Skeletal muscle cell (primary cell): Measurements from ENCODE around the gene PPP1R3A.
A peak's percentile ranks its signal among the peaks of the same experiment; 100 is the strongest.
"Not testable (repeated sequence)": the region's sequence is repeated elsewhere in the genome, so short reads cannot be mapped to it uniquely, and the experiment has no call there.

Experiments
- DNase-seq: peaks from one replicate; pipeline ENCODE4 v3.0.0-alpha.2; 2010; ENCODE audit warnings: low read depth
- H3K4me3 ChIP-seq: 2 replicates; pipeline ENCODE4 v1.5.1; 2011; ENCODE audit warnings: low read depth, mild to moderate bottlenecking, control low read depth, low read length, moderate library complexity

Gene PPP1R3A, protein sequence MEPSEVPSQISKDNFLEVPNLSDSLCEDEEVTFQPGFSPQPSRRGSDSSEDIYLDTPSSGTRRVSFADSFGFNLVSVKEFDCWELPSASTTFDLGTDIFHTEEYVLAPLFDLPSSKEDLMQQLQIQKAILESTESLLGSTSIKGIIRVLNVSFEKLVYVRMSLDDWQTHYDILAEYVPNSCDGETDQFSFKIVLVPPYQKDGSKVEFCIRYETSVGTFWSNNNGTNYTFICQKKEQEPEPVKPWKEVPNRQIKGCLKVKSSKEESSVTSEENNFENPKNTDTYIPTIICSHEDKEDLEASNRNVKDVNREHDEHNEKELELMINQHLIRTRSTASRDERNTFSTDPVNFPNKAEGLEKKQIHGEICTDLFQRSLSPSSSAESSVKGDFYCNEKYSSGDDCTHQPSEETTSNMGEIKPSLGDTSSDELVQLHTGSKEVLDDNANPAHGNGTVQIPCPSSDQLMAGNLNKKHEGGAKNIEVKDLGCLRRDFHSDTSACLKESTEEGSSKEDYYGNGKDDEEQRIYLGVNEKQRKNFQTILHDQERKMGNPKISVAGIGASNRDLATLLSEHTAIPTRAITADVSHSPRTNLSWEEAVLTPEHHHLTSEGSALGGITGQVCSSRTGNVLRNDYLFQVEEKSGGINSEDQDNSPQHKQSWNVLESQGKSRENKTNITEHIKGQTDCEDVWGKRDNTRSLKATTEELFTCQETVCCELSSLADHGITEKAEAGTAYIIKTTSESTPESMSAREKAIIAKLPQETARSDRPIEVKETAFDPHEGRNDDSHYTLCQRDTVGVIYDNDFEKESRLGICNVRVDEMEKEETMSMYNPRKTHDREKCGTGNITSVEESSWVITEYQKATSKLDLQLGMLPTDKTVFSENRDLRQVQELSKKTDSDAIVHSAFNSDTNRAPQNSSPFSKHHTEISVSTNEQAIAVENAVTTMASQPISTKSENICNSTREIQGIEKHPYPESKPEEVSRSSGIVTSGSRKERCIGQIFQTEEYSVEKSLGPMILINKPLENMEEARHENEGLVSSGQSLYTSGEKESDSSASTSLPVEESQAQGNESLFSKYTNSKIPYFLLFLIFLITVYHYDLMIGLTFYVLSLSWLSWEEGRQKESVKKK

DNA sequence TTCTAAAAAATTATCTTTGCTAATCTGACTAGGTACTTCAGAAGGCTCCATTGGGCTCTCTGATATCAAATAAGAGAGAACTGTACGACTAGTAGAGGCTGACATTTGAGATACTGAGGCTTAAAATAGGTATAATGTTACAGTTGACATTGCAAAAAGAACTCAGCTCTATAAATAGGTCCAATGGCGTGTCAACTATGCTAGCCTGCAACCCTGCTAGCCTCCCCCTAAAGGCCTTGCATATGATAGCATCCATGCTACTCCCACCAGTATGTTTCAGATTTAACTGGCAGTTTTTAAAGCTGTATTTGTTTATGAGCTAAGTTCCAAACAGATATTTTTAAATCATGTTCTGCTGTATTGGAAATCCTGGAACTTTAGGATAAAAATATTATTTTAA is at the start of gene PPP1R3A:
Gene PPP1R3A (minus strand): TSS at position 64 of the 400 bp plus-strand sequence. CDS start 13 bp downstream, at position 51.
- H3K4me3 ChIP-seq: no peak within 1 kb of the TSS
- no peak for DNase-seq

- no peak overlapping the region for H3K4me3 ChIP-seq
- no peak for DNase-seq
Observed at GRCh38 chr7:113963356-113963755, 44.5 kb upstream of the PPP1R3A start.

DNA sequence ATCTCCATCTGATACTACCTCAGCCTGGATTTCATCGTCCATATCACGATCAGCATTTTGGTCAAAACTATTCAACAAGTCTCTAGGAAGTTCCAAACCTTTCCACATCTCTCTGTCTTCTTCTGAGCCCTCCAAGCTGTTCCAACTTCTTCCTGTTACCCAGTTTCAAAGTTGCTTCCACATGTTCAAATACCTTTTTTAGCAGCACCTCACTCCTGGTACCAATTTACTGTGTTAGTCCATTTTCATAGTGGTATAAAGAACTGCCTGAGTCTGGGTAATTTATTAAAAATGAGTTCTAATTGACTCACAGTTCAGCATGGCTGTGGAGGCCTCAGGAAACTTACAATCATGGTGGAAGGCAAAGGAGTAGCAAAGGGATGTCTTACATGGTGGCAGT is 41.1 kb upstream of the PPP1R3A start:
- no peak overlapping the region for H3K4me3 ChIP-seq

DNA sequence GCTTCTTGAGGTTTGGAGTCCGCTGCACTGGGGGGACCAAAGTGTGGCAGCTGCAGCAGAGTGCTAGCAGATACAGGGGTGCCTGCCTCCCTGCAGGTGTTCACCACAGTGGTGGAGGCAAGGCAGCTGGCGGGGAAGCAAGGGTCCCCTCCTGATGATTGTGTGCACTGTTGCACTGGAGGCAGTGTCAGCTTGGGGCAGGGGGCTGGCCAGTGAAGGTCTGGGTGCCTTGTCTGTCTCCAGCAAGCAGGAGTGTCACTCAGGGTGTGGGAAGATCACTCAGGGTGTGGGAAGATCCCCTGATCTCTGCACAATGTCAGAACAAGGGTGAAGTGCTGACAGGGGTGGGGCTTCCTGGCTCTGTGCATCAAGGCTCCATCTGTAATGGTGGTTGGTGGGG is 36.3 kb upstream of the PPP1R3A start:
- no peak overlapping the region for H3K4me3 ChIP-seq
- DNase-seq: no peak

More for the DNA sequence above, 41.1 kb upstream of the PPP1R3A start:
- DNase-seq: no peak

DNA sequence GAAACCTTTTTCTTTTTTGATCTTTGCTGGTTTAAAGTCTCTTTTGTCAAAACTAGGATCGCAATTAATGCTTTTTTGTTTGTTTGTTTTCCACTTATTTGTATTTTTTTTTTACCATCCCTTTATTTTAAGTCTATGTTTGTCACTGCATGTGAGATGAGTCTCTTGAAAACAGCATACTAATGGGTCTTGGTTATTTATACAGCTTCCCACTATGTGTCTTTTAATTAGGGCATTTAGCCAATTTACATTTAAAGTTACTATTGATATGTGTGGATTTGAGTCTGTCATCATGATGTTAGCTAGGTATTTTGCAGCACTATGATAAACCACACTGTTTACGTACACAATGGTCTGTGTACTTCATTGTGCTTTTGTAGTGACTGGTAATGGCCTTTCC is 34.7 kb upstream of the PPP1R3A start:
- no peak for DNase-seq
- H3K4me3 ChIP-seq: no peak overlapping the region

DNA sequence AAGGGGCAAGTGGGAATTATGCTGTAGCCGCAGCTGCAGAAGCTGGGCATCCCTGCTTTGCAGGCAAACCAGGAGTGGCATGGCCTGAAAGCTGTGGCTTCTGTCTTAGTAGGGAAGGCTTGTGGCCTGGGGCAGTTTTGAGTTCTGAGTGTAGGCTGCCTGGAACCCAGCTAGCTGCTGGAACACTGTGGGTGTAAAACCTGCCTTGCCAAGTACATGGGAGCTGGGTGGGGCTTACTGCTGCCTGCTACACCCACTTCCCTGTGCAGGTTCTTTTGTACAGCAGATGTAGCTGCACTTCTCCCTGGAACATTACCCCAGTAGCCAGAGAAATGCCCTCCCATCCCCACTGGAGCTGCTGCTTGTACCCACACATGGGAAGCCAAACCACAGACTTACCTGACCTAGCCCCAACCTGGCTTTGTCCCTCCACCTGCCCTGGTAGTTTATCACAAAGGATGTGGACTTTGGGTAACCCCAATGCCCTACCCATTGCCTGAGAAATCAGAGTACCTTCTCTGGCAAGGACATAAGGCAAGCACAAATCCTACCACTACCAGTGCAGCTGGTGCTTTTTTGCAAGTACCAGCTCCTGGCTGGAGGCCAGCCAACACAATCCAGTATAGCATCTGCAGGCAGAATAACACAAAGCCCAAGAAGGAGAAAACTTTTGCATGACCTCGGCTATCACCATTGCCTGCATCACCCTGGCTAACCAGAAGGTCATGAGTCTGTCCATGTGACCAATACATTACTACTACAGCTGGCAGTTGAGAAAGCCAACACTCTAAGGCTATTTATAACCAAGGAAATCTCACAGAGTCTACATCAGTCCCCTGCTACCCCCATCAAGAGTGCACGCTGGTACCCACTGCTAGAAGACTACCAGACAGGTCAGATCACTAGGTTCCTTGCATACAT is 26.5 kb upstream of the PPP1R3A start:
- H3K4me3 ChIP-seq: no peak overlapping the region
- DNase-seq: no peak

DNA sequence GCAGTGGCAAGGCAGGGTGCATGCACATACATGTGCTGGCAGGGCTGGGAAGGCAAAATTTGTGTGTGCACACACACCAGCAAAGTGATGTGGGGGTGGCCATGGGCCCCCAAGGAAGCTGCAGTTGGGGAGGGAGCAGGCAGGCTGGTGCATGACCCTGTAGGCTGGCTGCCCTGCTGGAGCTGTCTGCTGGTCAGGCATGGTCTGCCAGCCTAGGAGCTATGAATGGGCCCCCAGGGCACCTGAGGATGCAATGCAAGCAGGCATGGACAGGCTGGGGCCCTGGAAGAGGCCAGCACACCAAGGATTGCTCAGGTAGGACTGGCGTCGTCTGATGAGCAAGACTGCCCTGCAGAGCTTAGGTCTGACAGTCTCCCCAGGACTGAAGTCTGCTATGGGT is 18.2 kb upstream of the PPP1R3A start:
- DNase-seq: no peak

DNA sequence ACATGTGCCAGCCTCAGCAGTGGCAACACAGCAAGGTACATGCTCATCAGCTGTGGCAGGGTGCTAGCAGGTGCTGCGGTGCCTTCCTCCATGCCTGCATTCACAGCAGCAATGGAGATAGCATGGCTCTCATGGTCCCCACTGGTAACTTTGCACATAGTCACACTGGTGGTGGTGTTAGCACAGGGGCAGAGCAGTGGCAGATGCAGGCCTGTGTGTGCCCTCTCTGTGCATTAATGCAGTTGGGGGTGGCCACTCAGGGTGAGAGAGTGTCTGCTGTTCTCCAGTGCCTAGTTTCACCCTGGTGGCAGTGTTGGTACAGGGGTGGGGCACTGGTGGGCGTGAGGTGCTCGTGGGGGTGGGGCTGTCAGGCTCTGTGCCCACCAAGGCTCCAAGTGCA is 17.7 kb upstream of the PPP1R3A start:
- no peak for DNase-seq
- H3K4me3 ChIP-seq: no peak overlapping the region

More for the DNA sequence above, 18.2 kb upstream of the PPP1R3A start:
- no peak overlapping the region for H3K4me3 ChIP-seq

DNA sequence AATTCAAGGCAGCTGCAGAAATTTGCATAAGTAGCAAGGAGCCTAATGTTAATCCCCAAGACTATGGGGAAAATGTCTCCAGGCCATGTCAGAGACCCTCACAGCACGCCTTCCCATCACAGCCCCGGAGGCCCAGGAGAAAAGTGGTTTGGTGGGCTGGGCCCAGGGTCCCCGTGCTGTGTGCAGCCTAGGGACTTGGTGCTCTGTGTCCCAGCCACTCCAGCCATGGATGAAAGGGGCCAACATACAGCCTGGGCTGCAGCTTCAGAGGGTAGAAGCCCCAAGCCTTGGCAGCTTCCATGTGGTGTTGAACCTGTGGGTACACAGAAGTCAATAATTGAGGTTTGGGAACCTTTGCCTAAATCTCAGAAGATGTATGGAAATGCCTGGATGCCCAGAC is 10.6 kb upstream of the PPP1R3A start:
- not testable (repeated sequence) for H3K4me3 ChIP-seq, DNase-seq

DNA sequence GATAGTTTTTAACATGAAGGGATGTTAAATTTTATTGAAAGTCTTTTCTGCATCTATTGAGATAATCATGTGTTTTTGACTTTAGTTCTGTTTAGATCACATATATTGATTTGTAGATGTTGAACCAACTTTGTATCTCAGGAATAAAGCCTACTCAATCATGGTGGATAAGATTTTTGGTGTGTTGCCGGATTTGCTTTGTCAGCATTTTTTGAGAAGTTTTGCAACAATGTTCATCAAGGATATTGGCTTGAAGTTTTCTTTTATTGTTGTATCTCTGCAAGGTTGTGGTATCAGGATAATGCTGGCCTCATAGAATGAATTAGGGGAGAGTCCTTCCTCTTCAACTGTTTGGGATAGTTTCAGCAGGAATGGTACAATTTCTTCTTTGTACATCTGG is 9.3 kb upstream of the PPP1R3A start:
- H3K4me3 ChIP-seq: no peak overlapping the region
- DNase-seq: no peak

GRCh38 chr7:113922049-113922448 is 3.2 kb upstream of the PPP1R3A start:
- no peak overlapping the region for H3K4me3 ChIP-seq
- no peak for DNase-seq

DNA sequence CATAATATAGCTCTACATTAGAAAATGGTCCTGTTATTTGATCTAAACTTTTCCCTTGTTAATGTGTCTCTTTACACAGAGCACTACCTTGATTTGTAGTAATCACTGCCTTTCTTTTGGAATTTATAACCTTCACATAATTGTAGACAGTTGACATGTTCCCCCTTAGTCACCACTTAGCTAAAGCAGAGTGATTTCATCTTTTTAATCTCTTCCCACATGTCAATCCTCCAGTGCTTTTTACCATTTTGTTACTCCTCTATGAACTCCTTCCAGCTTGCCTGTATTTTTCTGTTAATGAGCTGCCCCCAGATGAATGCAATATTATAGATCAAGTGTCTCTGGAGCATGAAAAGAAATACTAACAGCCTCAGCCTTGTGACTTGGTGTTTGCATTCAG is 2.6 kb upstream of the PPP1R3A start:
- no peak overlapping the region for H3K4me3 ChIP-seq
- DNase-seq: no peak

DNA sequence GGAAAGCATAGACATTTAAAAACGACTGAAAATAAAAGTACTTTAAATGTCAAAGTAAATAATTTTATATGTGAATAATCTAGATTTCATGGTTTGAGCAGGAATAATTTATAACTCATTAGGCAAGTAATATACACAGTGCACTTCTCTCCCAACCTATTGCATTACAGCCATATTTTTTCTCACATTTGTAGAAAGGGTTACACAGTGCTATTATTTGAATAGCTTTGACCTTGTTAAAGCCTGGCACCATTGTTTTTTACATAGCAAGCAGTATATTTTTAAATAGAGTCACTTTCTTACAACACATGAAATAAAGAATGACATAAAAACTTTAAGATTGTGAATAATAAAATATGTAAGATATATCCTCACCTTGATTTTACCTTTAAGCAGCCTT is 969 bp downstream of the PPP1R3A start:
- DNase-seq: no peak
- H3K4me3 ChIP-seq: no peak overlapping the region

DNA sequence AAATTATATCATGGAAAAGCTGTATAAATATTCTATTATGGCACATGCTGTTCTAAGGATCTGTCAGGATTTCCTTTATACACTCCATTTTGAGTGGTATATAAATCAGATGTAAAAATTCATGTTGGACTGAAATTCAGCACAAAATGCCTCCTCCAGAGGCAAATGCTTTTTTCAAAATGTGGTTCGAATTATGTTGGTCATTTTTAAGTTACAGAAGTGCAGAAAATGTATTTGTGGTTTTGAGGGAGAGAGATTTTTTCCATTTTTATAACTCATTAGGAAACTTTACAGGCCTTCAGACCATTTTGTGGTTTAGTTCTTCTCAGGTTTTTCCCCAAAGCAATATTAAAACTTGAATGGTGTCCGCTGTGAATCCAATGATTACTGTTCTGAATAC is 2.9 kb downstream of the PPP1R3A start:
- H3K4me3 ChIP-seq: no peak overlapping the region
- DNase-seq: no peak

GRCh38 chr7:113912876-113913275 is 5.9 kb downstream of the PPP1R3A start:
- DNase-seq: no peak
- no peak overlapping the region for H3K4me3 ChIP-seq

GRCh38 chr7:113907617-113908016 is 11.2 kb downstream of the PPP1R3A start:
- no peak overlapping the region for H3K4me3 ChIP-seq
- DNase-seq: no peak

DNA sequence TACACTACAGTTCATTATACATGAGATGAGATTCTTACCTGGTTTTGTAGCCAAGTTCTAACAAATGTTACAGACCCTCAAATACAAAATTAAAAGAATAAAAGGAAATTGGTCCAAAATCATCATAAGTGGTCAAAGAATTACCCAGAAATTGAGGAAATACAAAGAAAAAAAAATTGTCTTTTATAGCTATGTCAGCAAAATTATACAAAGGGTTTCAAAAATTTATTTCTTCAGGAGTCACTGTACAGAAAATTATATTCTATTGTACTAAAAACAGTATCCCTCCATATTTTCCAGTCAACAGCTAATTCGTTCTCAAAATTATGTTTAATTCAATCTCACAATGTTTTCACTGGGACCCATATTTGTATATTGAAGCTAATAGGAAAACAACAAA is 14.3 kb downstream of the PPP1R3A start:
- no peak overlapping the region for H3K4me3 ChIP-seq
- DNase-seq: no peak

GRCh38 chr7:113892818-113893217 is 26.0 kb downstream of the PPP1R3A start:
- DNase-seq: no peak
- H3K4me3 ChIP-seq: no peak overlapping the region

GRCh38 chr7:113891828-113892227 is 27.0 kb downstream of the PPP1R3A start:
- H3K4me3 ChIP-seq: no peak overlapping the region
- DNase-seq: peak; percentile 43
